HCT116 (cell line): ENCODE measurements around the gene MRAP2. TPM values are rescaled to one million over a fixed set of nuclear protein-coding genes. Genes with fewer than 3 reads are reported as not detected.

Experiments used
- ATAC-seq: fragments of 200-7000 bp; cut with Tn5 transposase; 2 replicates; pipeline ENCODE4 v1.9.1; 2020; ENCODE audit warnings: mild to moderate bottlenecking, moderate library complexity
- BruUV-seq: library from RNA; stranded (reverse); fragments of 400-500 nt; replicated peaks from 2 replicates; lab custom pipeline; 2021; lab: Mats Ljungman, UMichigan
- CTCF ChIA-PET: fragments of 300-600 bp; sonication (Branson Sonifier 250); formaldehyde crosslinking; loops from one replicate; lab custom pipeline; 2021; ENCODE audit warnings: antibody characterized with exemption; lab: Charles Lee
- POLR2A ChIA-PET: fragments of 300-600, 350-600 bp; sonication (Branson Sonifier 250); formaldehyde crosslinking; loops from one replicate; lab custom pipeline; 2021; ENCODE audit warnings: antibody characterized with exemption; lab: Charles Lee
- RAD21 ChIA-PET, 2 experiments: fragments of 300-600 bp; sonication (Branson Sonifier 250); formaldehyde crosslinking; loops; one replicate each; lab custom pipeline; 2023; ENCODE audit warnings: low total read pairs in 2 of 2; ENCODE audit not compliant: uncharacterized antibody in 2 of 2, unreplicated experiment in 2 of 2, low non-redundant PET in 1 of 2; lab: Charles Lee
- DNase-seq: peaks from one replicate; pipeline ENCODE4 v3.0.0-alpha.2; 2010; ENCODE audit warnings: low read depth, low spot score
- H2AFZ ChIP-seq: fragments of 200-600 bp; shearing (Covaris generic), sonication (generic); 2 replicates; pipeline ENCODE4 v1.6.1; 2017; ENCODE audit warnings: low read depth, mixed run types, mixed read lengths, antibody characterized with exemption, low read length; ENCODE audit not compliant: poor library complexity, severe bottlenecking
- H3K27ac ChIP-seq: 2 replicates; pipeline ENCODE4 v1.5.1; 2012; ENCODE audit warnings: low read depth, low read length
- H3K27me3 ChIP-seq: fragments of 200-600 bp; sonication (generic); 2 replicates; pipeline ENCODE4 v1.6.1; 2016; ENCODE audit warnings: mixed run types, low read length, mixed read lengths; ENCODE audit not compliant: insufficient read depth
- H3K36me3 ChIP-seq, 2 experiments: fragments of 200-500 bp in 1 of 2; fragments of 200-600 bp in 1 of 2; sonication (Bioruptor generic) in 1 of 2; sonication (generic) in 1 of 2; 2 replicates each; pipeline versions ENCODE4 v1.5.1 to v1.6.1; 2014 to 2016; ENCODE audit warnings: low read length in 2 of 2, inconsistent platforms in 1 of 2, mixed read lengths in 1 of 2, mixed run types in 1 of 2; ENCODE audit not compliant: insufficient read depth in 2 of 2, control insufficient read depth in 1 of 2
- H3K4me1 ChIP-seq, 2 experiments: fragments of 200-600 bp in 1 of 2; sonication (generic) in 1 of 2; 2 replicates each; pipeline versions ENCODE4 v1.5.1 to v1.6.1; 2012 to 2017; ENCODE audit warnings: low read length in 2 of 2, inconsistent platforms in 1 of 2, mild to moderate bottlenecking in 1 of 2, mixed read lengths in 1 of 2, mixed run types in 1 of 2, moderate library complexity in 1 of 2; ENCODE audit not compliant: insufficient read depth in 2 of 2, control insufficient read depth in 1 of 2
- H3K4me2 ChIP-seq: fragments of 200-600 bp; sonication (generic); 2 replicates; pipeline ENCODE4 v1.6.1; 2017; ENCODE audit warnings: mixed run types, low read length, mixed read lengths
- H3K4me3 ChIP-seq, 2 experiments: fragments of 200-600 bp in 1 of 2; sonication (generic) in 1 of 2; replicated peaks in 1 of 2; 2 replicates each; pipeline ENCODE4 v1.5.1; 2011 to 2016; ENCODE audit warnings: low read length in 2 of 2, control low read depth in 1 of 2, low read depth in 1 of 2, mild to moderate bottlenecking in 1 of 2, mixed read lengths in 1 of 2, mixed run types in 1 of 2
- H3K79me2 ChIP-seq: fragments of 200-600 bp; sonication (generic); 2 replicates; pipeline ENCODE4 v1.6.1; 2017; ENCODE audit warnings: mild to moderate bottlenecking, mixed run types, low read length, moderate library complexity, mixed read lengths; ENCODE audit not compliant: insufficient read depth
- H3K9ac ChIP-seq: fragments of 200-600 bp; sonication (generic); 2 replicates; pipeline ENCODE4 v1.6.1; 2016; ENCODE audit warnings: low read length, mixed read lengths
- H3K9me2 ChIP-seq: fragments of 200-600 bp; sonication (generic), shearing (Covaris generic); 2 replicates; pipeline ENCODE4 v1.6.1; 2017; ENCODE audit warnings: mixed run types, mild to moderate bottlenecking, moderate library complexity; ENCODE audit not compliant: insufficient read depth
- H3K9me3 ChIP-seq, 2 experiments: fragments of 200-500 bp in 1 of 2; fragments of 200-600 bp in 1 of 2; sonication (Bioruptor generic) in 1 of 2; sonication (generic) in 1 of 2; 2 replicates each; pipeline ENCODE4 v1.6.1; 2014 to 2017; ENCODE audit warnings: low read length in 2 of 2, mixed read lengths in 2 of 2, inconsistent platforms in 1 of 2, low read depth in 1 of 2, mild to moderate bottlenecking in 1 of 2, mixed run types in 1 of 2, moderate library complexity in 1 of 2; ENCODE audit not compliant: control insufficient read depth in 1 of 2, insufficient read depth in 1 of 2
- H4K20me1 ChIP-seq: fragments of 200-600 bp; sonication (generic), shearing (Covaris generic); 2 replicates; pipeline ENCODE4 v1.6.1; 2017; ENCODE audit warnings: mixed run types, mild to moderate bottlenecking, moderate library complexity; ENCODE audit not compliant: insufficient read depth
- ATF3 ChIP-seq: IDR thresholded peaks from 2 replicates; pipeline ENCODE4 v1.6.1; 2012
- EZH2 ChIP-seq: fragments of 200-600 bp; sonication (generic); IDR thresholded peaks from 2 replicates; pipeline ENCODE4 v1.6.1; 2017; ENCODE audit warnings: antibody characterized with exemption, mixed run types
- JUND ChIP-seq: IDR thresholded peaks from 2 replicates; pipeline ENCODE4 v1.6.1; 2012
- MAX ChIP-seq: IDR thresholded peaks from 2 replicates; pipeline ENCODE4 v1.6.1; 2012
- POLR2AphosphoS5 ChIP-seq: IDR thresholded peaks from 2 replicates; pipeline ENCODE4 v1.6.1; 2011; ENCODE audit warnings: mild to moderate bottlenecking, low read depth, low read length, moderate library complexity
- SP1 ChIP-seq: IDR thresholded peaks from 2 replicates; pipeline ENCODE4 v1.6.1; 2012; ENCODE audit warnings: low read depth
- SRF ChIP-seq: IDR thresholded peaks from 2 replicates; pipeline ENCODE4 v1.6.1; 2012; ENCODE audit warnings: low read depth
- TCF7L2 ChIP-seq: IDR thresholded peaks from 2 replicates; pipeline ENCODE4 v1.7.0; 2011; ENCODE audit warnings: borderline replicate concordance, inconsistent platforms; ENCODE audit not compliant: insufficient read depth, insufficient read length; ENCODE audit errors: extremely low read depth
- ZNF274 ChIP-seq: fragments of 200-500 bp; sonication (Bioruptor generic); IDR thresholded peaks from 2 replicates; pipeline ENCODE4 v1.6.1; 2014; ENCODE audit warnings: mild to moderate bottlenecking, low read depth, low read length, inconsistent platforms
- intact Hi-C: fragments of 100-400 bp; cut with micrococcal nuclease; formaldehyde crosslinking; loops from 2 replicates; pipeline ENCODE4 v1.10.0; 2022
- total RNA-seq: library from RNA; stranded (reverse); gene quantifications from one replicate; pipeline ENCODE4 v1.2.1, GENCODE V29; 2021; ENCODE audit not compliant: unreplicated experiment
- TF ChIP-seq, protein P1 (sequence below), 3 experiments: fragments of 200-600 bp in 1 of 3; sonication (generic) in 1 of 3; IDR thresholded peaks in 2 of 3; conservative IDR thresholded peaks in 1 of 3; 2 replicates each; pipeline ENCODE4 v1.5.1; 2012 to 2017; ENCODE audit warnings: low read depth in 2 of 3, low read length in 2 of 3, antibody characterized with exemption in 1 of 3, borderline replicate concordance in 1 of 3, control low read depth in 1 of 3, mild to moderate bottlenecking in 1 of 3, mixed read lengths in 1 of 3, mixed run types in 1 of 3, moderate library complexity in 1 of 3; ENCODE audit not compliant: insufficient read depth in 1 of 3

The MRAP2 gene
- total RNA-seq, 1 experiment from 2014 or later, result 1.4 TPM

- no peak overlapping the region for H2AFZ ChIP-seq
- BruUV-seq, result no TSS peak
- H3K4me1 ChIP-seq, result peaks cover 10 to 13% of the 10 kb centered on the region in 2 experiments
- H4K20me1 ChIP-seq, result no peaks in the 10 kb centered on the region
- H3K9ac ChIP-seq, result no peak overlapping the region
- no peak overlapping the region for H3K4me2 ChIP-seq
- intact Hi-C loops, result no loop called here
- H3K27ac ChIP-seq, result no peak overlapping the region
- no peak overlapping the region for H3K4me3 ChIP-seq
- H3K36me3 ChIP-seq, result no peaks in the 10 kb centered on the region
- DNase-seq (no peak), ATAC-seq (no peak)
- CTCF ChIA-PET, result no interaction called here
- H3K79me2 ChIP-seq, result no peaks in the 10 kb centered on the region
- no peaks in the 10 kb centered on the region for H3K9me2 ChIP-seq
- H3K27me3 ChIP-seq, result no peaks in the 10 kb centered on the region
- POLR2A ChIA-PET, result no interaction called here
- no peaks in the 10 kb centered on the region for H3K9me3 ChIP-seq
- RAD21 ChIA-PET, result no interaction called here
- TF ChIP-seq MAX (no peak), JUND (no peak), SP1 (no peak), SRF (no peak), ZNF274 (no peak), TCF7L2 (no peak), EZH2 (no peak), ATF3 (no peak), POLR2AphosphoS5 (no peak)
- TF ChIP-seq, protein P1, sequence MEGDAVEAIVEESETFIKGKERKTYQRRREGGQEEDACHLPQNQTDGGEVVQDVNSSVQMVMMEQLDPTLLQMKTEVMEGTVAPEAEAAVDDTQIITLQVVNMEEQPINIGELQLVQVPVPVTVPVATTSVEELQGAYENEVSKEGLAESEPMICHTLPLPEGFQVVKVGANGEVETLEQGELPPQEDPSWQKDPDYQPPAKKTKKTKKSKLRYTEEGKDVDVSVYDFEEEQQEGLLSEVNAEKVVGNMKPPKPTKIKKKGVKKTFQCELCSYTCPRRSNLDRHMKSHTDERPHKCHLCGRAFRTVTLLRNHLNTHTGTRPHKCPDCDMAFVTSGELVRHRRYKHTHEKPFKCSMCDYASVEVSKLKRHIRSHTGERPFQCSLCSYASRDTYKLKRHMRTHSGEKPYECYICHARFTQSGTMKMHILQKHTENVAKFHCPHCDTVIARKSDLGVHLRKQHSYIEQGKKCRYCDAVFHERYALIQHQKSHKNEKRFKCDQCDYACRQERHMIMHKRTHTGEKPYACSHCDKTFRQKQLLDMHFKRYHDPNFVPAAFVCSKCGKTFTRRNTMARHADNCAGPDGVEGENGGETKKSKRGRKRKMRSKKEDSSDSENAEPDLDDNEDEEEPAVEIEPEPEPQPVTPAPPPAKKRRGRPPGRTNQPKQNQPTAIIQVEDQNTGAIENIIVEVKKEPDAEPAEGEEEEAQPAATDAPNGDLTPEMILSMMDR (IDR thresholded peaks at IDR 0.05 in 2 of 3, conservative IDR thresholded peaks at IDR 0.05 in 1 of 3; ENCODE audit: borderline replicate concordance in 1 of 3, insufficient read depth in 1 of 3, low read depth in 2 of 3, low read length in 2 of 3), result no peak
Observed at GRCh38 chr6:84055647-84056046, 22.1 kb downstream of the MRAP2 start.
